ENCODE measurements around the gene OR51S1. TPM values are rescaled to one million over a fixed set of nuclear protein-coding genes. Genes with fewer than 3 reads are reported as not detected.
"Not testable (repeated sequence)": the region's sequence is repeated elsewhere in the genome, so short reads cannot be mapped to it uniquely, and the experiment has no call there.

OR51S1 gene
- total RNA-seq, 1 donor from 2014 or later = not detected

GRCh38 chr11:4863876-4864275, 14.9 kb upstream of the OR51S1 start:
- Mint-ChIP-seq H3K36me3 (ENCODE audit: low read depth) (no peaks in the 10 kb centered on the region), H3K27me3 (ENCODE audit: low read depth) (peaks cover 7% of the 10 kb centered on the region), H3K9me3 (ENCODE audit: low read depth) (peaks cover 10% of the 10 kb centered on the region), H3K27ac (ENCODE audit: unreplicated experiment) (no peak overlapping the region), H3K4me3 (ENCODE audit: unreplicated experiment) (no peak overlapping the region), H3K4me1 (ENCODE audit: low read depth) (no peaks in the 10 kb centered on the region)
- no peak for TF ChIP-seq CTCF (IDR thresholded peaks at IDR 0.05)
- no peak for DNase-seq (ENCODE audit: low spot score)

- Mint-ChIP-seq H3K36me3 (ENCODE audit: low read depth) (no peaks in the 10 kb centered on the region), H3K27me3 (ENCODE audit: low read depth) (peaks cover 7% of the 10 kb centered on the region), H3K27ac (ENCODE audit: unreplicated experiment) (no peak overlapping the region), H3K4me3 (ENCODE audit: unreplicated experiment) (no peak overlapping the region), H3K4me1 (ENCODE audit: low read depth) (no peaks in the 10 kb centered on the region), H3K9me3 (ENCODE audit: low read depth) (peaks cover 10% of the 10 kb centered on the region)
- TF ChIP-seq CTCF (IDR thresholded peaks at IDR 0.05) = no peak
- no peak for DNase-seq (ENCODE audit: low spot score)
Observed at GRCh38 chr11:4862447-4863236, 13.6 kb upstream of the OR51S1 start.

GRCh38 chr11:4854286-4854685, 5.3 kb upstream of the OR51S1 start:
- peak; percentile 62 for DNase-seq (ENCODE audit: low spot score)
- H3K4me1 Mint-ChIP-seq (ENCODE audit: low read depth); H3K9me3 Mint-ChIP-seq (ENCODE audit: low read depth); H3K36me3 Mint-ChIP-seq (ENCODE audit: low read depth); H3K27ac Mint-ChIP-seq (ENCODE audit: unreplicated experiment); H3K4me3 Mint-ChIP-seq (ENCODE audit: unreplicated experiment): not testable (repeated sequence)
- peaks cover 20% of the 10 kb centered on the region for H3K27me3 Mint-ChIP-seq (ENCODE audit: low read depth)

- no peak overlapping the region for H3K27ac Mint-ChIP-seq (ENCODE audit: unreplicated experiment)
- no peak for DNase-seq (ENCODE audit: low spot score)
- no peak overlapping the region for H3K4me3 Mint-ChIP-seq (ENCODE audit: unreplicated experiment)
- peaks cover 6% of the 10 kb centered on the region for H3K9me3 Mint-ChIP-seq (ENCODE audit: low read depth)
- no peaks in the 10 kb centered on the region for H3K4me1 Mint-ChIP-seq (ENCODE audit: low read depth)
- no peak for TF ChIP-seq CTCF (IDR thresholded peaks at IDR 0.05)
- H3K27me3 Mint-ChIP-seq (ENCODE audit: low read depth) = peaks cover 23% of the 10 kb centered on the region
- H3K36me3 Mint-ChIP-seq (ENCODE audit: low read depth) = no peaks in the 10 kb centered on the region
Observed at GRCh38 chr11:4851033-4851432, 2.0 kb upstream of the OR51S1 start.

- Mint-ChIP-seq H3K27me3 (ENCODE audit: low read depth) (peaks cover 13% of the 10 kb centered on the region), H3K4me3 (ENCODE audit: unreplicated experiment) (no peak overlapping the region), H3K27ac (ENCODE audit: unreplicated experiment) (no peak overlapping the region), H3K36me3 (ENCODE audit: low read depth) (no peaks in the 10 kb centered on the region), H3K9me3 (ENCODE audit: low read depth) (peaks cover 6% of the 10 kb centered on the region), H3K4me1 (ENCODE audit: low read depth) (no peaks in the 10 kb centered on the region)
- no peak for TF ChIP-seq CTCF (IDR thresholded peaks at IDR 0.05)
- no peak for DNase-seq (ENCODE audit: low spot score)
Observed at GRCh38 chr11:4839851-4840549, 9.0 kb downstream of the OR51S1 start.
